Measurements from ENCODE around the gene PTPRR.

DNA sequence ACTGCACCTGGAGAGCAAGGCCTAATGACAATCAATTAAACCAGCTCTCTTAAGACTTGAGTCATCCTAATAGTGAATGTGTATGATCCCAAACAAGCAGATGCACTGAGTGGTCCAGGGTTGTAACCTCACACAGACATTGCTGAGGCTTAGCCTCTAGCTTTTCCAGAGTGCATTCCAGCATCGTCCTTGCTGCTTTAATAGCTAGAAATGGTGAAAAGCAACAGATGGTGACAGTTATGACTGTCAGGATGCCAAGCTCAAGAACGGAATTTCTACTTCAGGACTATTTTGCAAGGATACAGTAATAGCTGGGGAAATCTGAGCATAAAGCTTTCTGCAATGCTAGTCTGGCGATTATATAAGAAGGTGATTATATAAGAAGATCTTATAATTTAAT is 34.6 kb downstream of the PTPRR start:
- no peak for TF ChIP-seq CTCF (conservative IDR thresholded peaks at IDR 0.05; ENCODE audit: low read depth, low read length)
- TF ChIP-seq CEBPB (IDR thresholded peaks at IDR 0.05; ENCODE audit: low read depth, low read length) = no peak
- no peak for TF ChIP-seq ELK1 (IDR thresholded peaks at IDR 0.05; ENCODE audit: borderline replicate concordance, low read depth, low read length)
- TF ChIP-seq POLR2A (IDR thresholded peaks at IDR 0.05; ENCODE audit: low read depth, low read length) = no peak
- TF ChIP-seq MAZ (IDR thresholded peaks at IDR 0.05; ENCODE audit: borderline replicate concordance, low read depth, low read length) = no peak
- no peak for TF ChIP-seq USF2 (IDR thresholded peaks at IDR 0.05; ENCODE audit: low read depth, low read length)
- TF ChIP-seq RAD21 (IDR thresholded peaks at IDR 0.05; ENCODE audit: low read length) = no peak
- no peak for TF ChIP-seq RCOR1 (IDR thresholded peaks at IDR 0.05; ENCODE audit: insufficient replicate concordance, low read length)

Data from IMR-90 (cell line).